Spleen (tissue), 7 donors: ENCODE measurements around the gene OSER1.

Source experiments
- POLR2A ChIP-seq, 3 donors: fragments of 450-650 bp; IDR thresholded peaks; one replicate each; pipeline ENCODE4 v1.5.1; 2017; ENCODE audit warnings: antibody characterized with exemption in 3 of 3, mild to moderate bottlenecking in 1 of 3
- TF ChIP-seq, protein P1 (sequence below), 11 experiments: fragments of 200-600 bp in 7 of 11; fragments of 450-650 bp in 4 of 11; sonication (generic) in 4 of 11; IDR thresholded peaks in 8 of 11; conservative IDR thresholded peaks in 3 of 11; 1 replicate in 7 of 11; 2 replicates in 4 of 11; pipeline versions ENCODE4 v1.4.0 to v1.8.0; 2016 to 2021; ENCODE audit warnings: antibody characterized with exemption in 11 of 11, inconsistent platforms in 4 of 11, mild to moderate bottlenecking in 1 of 11
- donor health status: DM: no; HTN: no; CAD: no; lungs with moderate emphysema.
- donor health status: DM: no; HTN: no; CAD: no.
- donor health status: DM: no; HTN: no; CAD: no.

DNA sequence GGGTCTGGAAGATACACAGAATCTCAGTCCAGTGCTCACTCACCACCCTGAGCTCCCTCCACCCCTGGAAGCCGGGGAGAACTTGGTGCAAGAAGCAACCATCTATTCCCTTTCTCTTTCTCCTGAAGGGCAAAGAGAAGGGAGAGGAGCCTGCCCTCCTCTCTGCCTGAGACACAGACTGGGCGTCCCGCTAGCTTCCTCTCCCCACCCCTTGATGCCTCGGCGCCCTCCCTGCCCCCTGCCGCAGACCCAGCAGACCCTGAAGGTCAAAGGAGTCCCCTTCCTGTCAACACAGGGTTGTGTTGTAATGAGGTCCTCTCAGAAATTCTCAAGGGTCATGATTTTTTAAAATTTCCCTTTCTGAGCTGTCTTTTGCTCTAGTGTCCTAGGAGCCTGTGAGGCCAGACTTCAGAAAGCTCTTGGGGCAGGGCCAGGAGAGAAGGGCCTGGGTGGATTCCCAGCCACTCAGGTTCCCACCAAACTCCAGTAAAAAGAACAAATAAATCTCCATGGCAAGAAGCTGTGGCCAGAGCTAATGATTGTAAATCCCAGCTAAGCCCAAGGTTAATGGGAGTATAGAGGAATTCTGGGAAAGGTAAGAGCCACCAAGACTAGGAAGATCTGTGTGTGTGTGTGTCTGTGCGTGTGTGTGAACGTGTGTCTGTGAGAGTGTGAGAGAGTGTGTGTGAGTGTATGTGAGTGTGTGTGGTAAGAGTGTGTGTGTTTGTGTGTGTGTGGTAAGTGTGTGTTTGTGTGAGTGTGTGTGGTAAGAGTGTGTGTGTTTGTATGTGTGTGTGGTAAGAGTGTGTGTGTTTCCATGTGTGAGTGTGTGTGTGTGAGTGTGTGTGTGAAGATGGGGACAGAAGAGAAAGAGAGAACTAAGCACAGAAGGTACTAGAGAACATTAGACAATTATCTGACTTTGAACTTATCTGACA, 22.5 kb downstream of the OSER1 start:
- TF ChIP-seq, protein P1, sequence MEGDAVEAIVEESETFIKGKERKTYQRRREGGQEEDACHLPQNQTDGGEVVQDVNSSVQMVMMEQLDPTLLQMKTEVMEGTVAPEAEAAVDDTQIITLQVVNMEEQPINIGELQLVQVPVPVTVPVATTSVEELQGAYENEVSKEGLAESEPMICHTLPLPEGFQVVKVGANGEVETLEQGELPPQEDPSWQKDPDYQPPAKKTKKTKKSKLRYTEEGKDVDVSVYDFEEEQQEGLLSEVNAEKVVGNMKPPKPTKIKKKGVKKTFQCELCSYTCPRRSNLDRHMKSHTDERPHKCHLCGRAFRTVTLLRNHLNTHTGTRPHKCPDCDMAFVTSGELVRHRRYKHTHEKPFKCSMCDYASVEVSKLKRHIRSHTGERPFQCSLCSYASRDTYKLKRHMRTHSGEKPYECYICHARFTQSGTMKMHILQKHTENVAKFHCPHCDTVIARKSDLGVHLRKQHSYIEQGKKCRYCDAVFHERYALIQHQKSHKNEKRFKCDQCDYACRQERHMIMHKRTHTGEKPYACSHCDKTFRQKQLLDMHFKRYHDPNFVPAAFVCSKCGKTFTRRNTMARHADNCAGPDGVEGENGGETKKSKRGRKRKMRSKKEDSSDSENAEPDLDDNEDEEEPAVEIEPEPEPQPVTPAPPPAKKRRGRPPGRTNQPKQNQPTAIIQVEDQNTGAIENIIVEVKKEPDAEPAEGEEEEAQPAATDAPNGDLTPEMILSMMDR (IDR thresholded peaks at IDR 0.05 in 8 of 11, conservative IDR thresholded peaks at IDR 0.05 in 3 of 11) = no peak
- no peak for TF ChIP-seq POLR2A (IDR thresholded peaks at IDR 0.05)
